GM18526 (cell line): ENCODE data around the gene TRDN.

ENCODE experiments used
- POLR2A ChIP-seq: IDR thresholded peaks from 3 replicates; pipeline ENCODE4 v1.6.1; 2011; ENCODE audit not compliant: insufficient read length; ENCODE audit errors: extremely low read depth

The TRDN gene

DNA sequence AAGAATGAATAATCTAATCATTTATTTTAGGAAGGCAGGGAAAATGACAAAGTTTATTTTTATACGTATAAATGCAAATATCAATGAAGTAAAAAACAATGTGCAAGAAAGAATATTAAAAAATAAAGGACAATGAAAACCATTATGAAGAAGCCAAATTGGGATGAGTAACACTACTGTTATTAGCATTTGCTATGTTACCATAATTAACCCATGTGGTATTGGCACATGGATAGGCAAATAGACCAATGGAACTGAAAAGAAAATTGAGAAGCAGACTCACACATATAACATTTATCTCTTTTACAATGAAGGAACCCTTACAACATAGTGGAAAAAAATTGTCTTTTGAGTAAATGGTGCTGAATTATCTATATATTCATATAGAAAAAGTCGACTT, 426.1 kb downstream of the TRDN start:
- no peak for TF ChIP-seq POLR2A

DNA sequence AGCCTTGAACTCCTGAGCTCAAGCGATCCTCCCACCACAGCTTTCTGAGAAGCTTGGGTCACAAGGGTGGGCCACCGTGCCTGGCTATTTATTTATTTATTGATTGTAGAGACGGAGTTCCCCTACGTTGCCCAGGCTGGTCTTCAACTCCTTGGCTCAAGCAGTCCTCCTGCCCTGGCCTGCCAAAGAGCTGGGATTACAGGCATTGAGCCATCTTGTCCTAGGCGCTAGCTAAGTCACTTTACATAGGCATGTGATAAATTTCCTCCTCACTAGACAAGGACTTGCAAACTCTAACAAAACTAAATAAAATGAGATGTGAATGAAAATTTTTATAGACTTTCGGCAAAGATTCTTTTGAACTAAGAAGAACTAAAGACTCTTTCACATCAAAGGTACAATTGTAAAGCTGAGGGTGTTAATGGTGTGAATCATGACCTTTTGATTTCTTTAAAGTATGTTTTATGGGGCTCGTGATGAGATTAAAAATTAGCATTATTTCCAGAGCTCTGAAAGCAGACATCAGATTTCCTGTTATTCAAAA, 428.7 kb downstream of the TRDN start:
- no peak for TF ChIP-seq POLR2A

DNA sequence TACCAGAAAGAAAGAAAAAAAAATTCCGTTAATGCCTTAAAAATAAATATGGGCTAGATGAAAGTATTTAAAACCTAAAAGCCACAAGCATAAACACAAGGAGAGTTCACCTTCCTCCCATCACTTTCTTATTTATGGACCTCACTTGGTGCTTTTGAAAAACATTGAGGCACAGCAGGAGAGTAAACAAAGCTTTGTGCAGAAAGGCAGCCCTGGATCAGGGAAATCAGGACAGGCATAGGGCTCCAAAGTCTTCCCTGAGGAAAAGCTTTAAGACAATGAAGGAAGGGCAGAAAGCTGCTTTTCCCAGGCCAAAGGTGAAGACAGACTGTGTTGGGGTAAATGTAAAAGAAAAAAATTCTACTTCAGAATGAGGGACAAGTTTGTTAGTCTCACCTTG, 432.8 kb downstream of the TRDN start:
- TF ChIP-seq POLR2A, result no peak

DNA sequence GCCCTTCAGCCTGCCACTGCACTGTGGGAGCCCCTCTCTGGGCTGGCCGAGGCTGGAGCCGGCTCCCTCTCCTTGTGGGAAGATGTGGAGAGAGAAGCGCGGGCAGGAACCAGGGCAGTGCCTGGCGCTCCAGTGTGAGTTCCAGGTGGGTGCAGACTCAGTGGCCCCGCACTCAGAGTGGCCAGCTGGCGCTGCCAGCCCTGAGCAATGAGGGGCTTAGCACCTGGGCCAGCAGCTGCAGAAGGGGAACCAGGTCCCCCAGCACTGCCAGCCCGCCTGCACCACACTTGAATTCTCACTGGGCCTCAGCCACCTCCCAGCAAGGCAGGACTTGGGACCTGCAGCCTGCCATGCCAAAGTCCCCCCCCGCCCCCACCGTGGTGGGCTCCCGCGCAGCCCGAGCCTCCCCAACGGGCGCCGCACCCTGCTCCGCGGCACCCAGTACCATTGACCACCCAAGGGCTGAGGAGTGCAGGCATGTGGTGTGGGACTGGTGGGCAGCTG, 434.8 kb downstream of the TRDN start:
- no peak for TF ChIP-seq POLR2A

DNA sequence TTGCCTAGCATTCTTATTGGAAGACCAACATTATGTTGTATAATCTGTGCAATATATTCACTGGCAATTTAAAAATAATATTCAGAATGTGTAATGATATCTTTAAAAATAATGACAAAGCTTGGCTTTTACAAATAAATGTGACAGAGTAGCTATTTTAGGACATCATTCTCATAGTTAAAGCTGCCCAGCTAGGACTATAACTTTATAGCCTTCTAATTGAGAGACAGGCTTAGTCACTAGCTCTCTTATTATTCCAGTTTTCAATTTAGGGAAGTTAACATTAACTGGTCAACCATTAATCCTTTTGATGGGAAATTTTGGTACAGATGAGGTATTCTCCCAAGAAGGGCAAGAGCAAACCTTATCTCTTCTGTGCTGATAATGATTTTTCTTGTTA, 443.5 kb downstream of the TRDN start:
- no peak for TF ChIP-seq POLR2A

DNA sequence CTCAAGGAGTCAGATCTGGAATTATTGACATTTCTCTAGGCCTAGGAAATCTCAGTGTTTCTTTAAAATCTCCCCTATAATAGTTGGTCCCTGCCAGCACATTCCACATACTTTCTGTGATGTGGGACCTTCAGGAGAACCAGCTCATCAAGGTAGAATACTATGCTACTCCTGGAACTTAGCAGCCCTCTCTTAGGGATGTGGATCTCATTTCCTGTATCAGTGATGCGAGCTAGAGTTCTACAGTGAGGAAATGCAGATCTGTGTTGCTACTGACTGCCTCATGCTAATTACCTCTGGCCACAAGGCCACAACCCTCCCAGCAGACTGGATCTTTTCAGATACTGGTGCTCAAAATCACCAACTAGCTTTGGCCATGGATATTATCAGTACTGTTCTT, 446.9 kb downstream of the TRDN start:
- TF ChIP-seq POLR2A, result no peak

DNA sequence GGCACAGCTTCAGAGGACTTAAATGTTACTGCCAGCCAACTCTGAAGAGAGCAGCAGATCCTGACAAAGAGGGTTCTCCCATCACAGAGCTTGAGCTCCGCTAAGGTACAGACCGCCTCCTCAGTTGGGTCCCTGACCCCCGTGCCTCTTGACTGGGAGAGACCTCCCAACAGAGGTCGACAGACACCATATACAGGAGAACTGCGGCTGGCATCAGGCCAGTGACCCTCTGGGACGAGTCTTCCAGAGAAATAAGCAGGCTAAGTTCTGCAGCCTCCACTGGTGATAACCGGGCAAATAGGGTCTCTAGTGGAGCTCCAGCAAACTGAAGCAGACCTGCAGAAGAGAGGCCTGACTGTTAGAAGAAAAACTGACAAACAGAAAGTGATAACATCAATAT, 453.8 kb downstream of the TRDN start:
- no peak for TF ChIP-seq POLR2A

DNA sequence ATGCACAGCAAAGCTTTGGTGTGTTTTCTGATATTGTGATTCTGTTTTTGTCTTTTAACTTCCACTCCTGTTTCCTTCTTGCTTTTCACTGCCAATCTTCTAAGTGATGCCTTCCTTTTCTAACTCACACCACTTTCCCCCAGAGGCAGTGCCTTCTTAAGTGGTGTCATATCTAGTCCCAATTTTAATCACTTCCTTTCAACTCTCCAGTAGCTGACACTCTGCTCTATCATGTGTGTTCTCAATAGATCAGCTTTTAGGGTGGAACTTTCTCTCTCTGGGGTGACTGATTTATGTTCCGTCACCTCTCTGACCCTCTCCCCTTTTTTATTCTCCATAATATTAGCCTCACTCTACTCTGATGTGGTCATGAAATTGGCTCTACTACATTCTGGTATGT, 460.0 kb downstream of the TRDN start:
- no peak for TF ChIP-seq POLR2A

DNA sequence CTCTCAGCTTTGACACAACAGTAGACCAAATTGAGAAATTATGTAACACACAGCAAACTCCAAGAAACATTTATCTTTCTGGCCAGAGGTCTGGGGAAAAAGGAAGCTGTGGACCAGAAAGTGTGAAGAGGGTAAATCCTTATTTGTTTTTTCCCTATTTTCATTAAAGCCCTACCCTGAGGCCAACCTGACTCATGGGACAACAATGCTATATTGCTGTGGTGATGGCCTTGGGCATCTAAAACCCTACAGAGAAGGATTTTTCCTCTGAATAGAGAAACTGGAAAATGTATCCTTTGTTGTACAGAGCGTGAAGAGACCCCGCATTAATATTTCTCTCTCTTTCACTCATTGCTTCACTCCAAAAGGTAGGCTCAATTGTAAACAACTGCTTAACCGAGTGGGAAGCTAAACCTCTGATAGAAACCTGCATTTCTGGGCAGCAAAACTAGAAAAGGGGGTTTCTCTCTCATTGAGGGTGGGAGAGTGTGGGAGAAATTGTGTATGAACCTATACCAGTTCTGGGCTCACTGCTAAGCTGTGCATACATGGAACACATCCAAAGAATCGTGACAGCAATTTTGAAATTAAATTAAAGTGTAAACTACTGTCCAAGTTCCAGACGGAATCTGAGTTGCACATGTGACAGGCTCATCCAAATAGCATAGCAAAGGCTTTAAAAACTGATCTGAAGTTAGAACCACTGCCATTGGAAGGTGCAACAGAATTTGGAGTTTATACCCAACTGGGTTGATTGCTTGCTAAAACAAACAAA, 465.2 kb downstream of the TRDN start:
- no peak for TF ChIP-seq POLR2A

DNA sequence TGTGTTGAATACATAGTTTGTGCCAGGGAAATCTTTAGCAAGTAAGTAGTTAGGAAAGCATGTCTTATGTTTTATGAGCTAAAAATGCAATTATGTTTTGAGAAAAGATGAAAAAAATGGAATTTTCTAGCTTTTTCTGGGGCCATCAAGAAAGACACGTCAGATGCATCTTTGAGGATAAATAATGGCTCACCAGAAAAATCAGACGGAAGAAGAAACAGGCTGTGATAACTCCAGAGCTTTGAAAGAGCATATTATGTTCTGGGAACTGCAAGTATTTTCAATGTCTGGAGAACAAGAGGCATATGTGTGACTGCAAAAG, 467.0 kb downstream of the TRDN start:
- TF ChIP-seq POLR2A, result no peak

DNA sequence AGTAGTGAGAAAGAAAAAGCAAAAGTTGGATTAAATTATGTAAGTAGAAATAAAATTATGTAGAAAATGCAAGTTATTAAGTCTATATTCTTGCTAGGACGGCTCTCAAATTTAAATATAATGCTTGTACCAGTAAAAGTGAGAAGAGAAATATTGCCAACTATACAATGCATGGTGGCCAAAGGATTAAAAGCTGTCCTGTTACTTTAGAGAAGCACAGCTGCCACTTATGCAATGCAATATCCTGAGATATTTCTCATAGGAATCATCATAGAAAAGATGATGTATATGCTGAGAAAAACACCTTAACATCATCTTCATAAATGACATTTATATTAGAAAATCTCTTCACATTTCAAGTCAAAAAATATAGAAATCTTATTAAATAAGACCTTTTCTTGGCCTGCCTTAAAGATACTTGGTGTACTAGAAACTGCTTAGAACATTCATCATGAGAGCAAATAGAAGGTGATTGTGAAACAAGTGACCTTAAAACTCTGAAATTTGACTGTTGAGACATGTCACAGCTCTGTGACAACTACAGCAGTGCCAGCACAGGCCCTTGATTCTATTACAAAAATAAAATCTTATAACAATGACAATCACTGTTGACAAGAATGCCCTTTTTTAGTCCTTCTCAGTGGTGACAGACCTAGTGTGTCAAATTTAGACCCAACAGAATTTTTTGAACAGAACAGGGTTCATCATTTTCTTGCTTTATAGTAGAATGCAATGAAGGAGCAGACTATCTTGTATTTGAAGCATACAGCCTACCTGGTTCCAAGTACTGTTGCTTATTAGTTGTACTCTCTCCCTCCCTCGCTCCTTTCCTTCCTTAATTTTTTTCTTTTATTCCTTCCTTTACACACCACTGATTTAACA, 467.6 kb downstream of the TRDN start:
- no peak for TF ChIP-seq POLR2A

DNA sequence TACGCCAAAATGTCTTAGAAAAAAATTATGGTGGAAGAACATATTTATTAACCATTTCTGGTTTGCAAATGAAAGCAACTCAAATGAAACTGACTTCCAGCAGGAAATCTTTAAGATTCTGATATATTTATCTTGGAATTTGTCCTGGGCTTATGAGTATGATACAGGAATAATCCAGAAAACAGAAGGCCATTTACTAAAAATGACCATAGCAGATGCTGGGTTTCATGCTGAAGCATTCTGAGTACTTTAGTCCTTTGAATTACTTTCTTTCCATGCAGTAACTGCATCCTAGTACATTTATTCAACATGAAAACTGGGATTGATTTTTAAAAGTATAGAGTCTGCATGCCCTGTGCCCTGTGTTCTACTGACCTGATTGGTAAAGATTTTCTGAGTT, 468.3 kb downstream of the TRDN start:
- no peak for TF ChIP-seq POLR2A
